ENCODE data around the gene ABCC5.

ABCC5 gene

GRCh38 chr3:183966361-183966791 lies 51.3 kb downstream of the ABCC5 start:
- Histone ChIP-seq H3K36me3 (ENCODE audit: control insufficient read depth in 1 of 2, insufficient read depth in 2 of 2, low read length in 2 of 2) (peaks cover 22 to 73% of the 10 kb centered on the region in 2 donors), H3K4me1 (ENCODE audit: control insufficient read depth in 1 of 2, insufficient read depth in 2 of 2, low read length in 2 of 2) (no peaks in the 10 kb centered on the region), H3K4me3 (ENCODE audit: low read depth in 1 of 2, low read length in 2 of 2) (no peak overlapping the region), H3K9me3 (ENCODE audit: control insufficient read depth in 1 of 2, low read length in 2 of 2) (no peaks in the 10 kb centered on the region), H3K27me3 (ENCODE audit: low read depth, low read length) (no peaks in the 10 kb centered on the region), H3K27ac (ENCODE audit: low read length) (no peak overlapping the region)

- H3K36me3 ChIP-seq (ENCODE audit: control insufficient read depth in 1 of 2, insufficient read depth in 2 of 2, low read length in 2 of 2), result peaks cover 35 to 70% of the 10 kb centered on the region in 2 donors
- H3K27ac ChIP-seq (ENCODE audit: low read length), result no peak overlapping the region
- H3K4me3 ChIP-seq (ENCODE audit: low read depth in 1 of 2, low read length in 2 of 2), result no peak overlapping the region
- H3K4me1 ChIP-seq (ENCODE audit: control insufficient read depth in 1 of 2, insufficient read depth in 2 of 2, low read length in 2 of 2), result no peaks in the 10 kb centered on the region
- no peaks in the 10 kb centered on the region for H3K27me3 ChIP-seq (ENCODE audit: low read depth, low read length)
- no peaks in the 10 kb centered on the region for H3K9me3 ChIP-seq (ENCODE audit: control insufficient read depth in 1 of 2, low read length in 2 of 2)
Observed at GRCh38 chr3:183962807-183963206, 54.9 kb downstream of the ABCC5 start.

- no peak overlapping the region for H3K27ac ChIP-seq (ENCODE audit: low read length)
- H3K36me3 ChIP-seq (ENCODE audit: control insufficient read depth in 1 of 2, insufficient read depth in 2 of 2, low read length in 2 of 2), result peaks cover 27 to 51% of the 10 kb centered on the region in 2 donors
Observed at GRCh38 chr3:183959214-183959613, 58.5 kb downstream of the ABCC5 start.

GRCh38 chr3:183958775-183959174 lies 58.9 kb downstream of the ABCC5 start:
- Histone ChIP-seq H3K36me3 (ENCODE audit: control insufficient read depth in 1 of 2, insufficient read depth in 2 of 2, low read length in 2 of 2) (peaks cover 27 to 51% of the 10 kb centered on the region in 2 donors), H3K27me3 (ENCODE audit: low read depth, low read length) (no peaks in the 10 kb centered on the region), H3K27ac (ENCODE audit: low read length) (no peak overlapping the region), H3K4me1 (ENCODE audit: control insufficient read depth in 1 of 2, insufficient read depth in 2 of 2, low read length in 2 of 2) (no peaks in the 10 kb centered on the region), H3K4me3 (ENCODE audit: low read depth in 1 of 2, low read length in 2 of 2) (no peak overlapping the region), H3K9me3 (ENCODE audit: control insufficient read depth in 1 of 2, low read length in 2 of 2) (no peaks in the 10 kb centered on the region)

More at GRCh38 chr3:183959214-183959613, 58.5 kb downstream of the ABCC5 start:
- no peaks in the 10 kb centered on the region for H3K4me1 ChIP-seq (ENCODE audit: control insufficient read depth in 1 of 2, insufficient read depth in 2 of 2, low read length in 2 of 2)
- H3K27me3 ChIP-seq (ENCODE audit: low read depth, low read length), result no peaks in the 10 kb centered on the region
- H3K9me3 ChIP-seq (ENCODE audit: control insufficient read depth in 1 of 2, low read length in 2 of 2), result no peaks in the 10 kb centered on the region
- H3K4me3 ChIP-seq (ENCODE audit: low read depth in 1 of 2, low read length in 2 of 2), result no peak overlapping the region

GRCh38 chr3:183958226-183958625 lies 59.5 kb downstream of the ABCC5 start:
- no peaks in the 10 kb centered on the region for H3K27me3 ChIP-seq (ENCODE audit: low read depth, low read length)
- H3K27ac ChIP-seq (ENCODE audit: low read length), result no peak overlapping the region
- peaks cover 27 to 51% of the 10 kb centered on the region in 2 donors for H3K36me3 ChIP-seq (ENCODE audit: control insufficient read depth in 1 of 2, insufficient read depth in 2 of 2, low read length in 2 of 2)
- no peaks in the 10 kb centered on the region for H3K9me3 ChIP-seq (ENCODE audit: control insufficient read depth in 1 of 2, low read length in 2 of 2)
- no peaks in the 10 kb centered on the region for H3K4me1 ChIP-seq (ENCODE audit: control insufficient read depth in 1 of 2, insufficient read depth in 2 of 2, low read length in 2 of 2)
- no peak overlapping the region for H3K4me3 ChIP-seq (ENCODE audit: low read depth in 1 of 2, low read length in 2 of 2)

- Histone ChIP-seq H3K27me3 (ENCODE audit: low read depth, low read length) (no peaks in the 10 kb centered on the region), H3K27ac (ENCODE audit: low read length) (no peak overlapping the region), H3K36me3 (ENCODE audit: control insufficient read depth in 1 of 2, insufficient read depth in 2 of 2, low read length in 2 of 2) (peaks cover 35 to 72% of the 10 kb centered on the region in 2 donors), H3K4me3 (ENCODE audit: low read depth in 1 of 2, low read length in 2 of 2) (no peak overlapping the region), H3K4me1 (ENCODE audit: control insufficient read depth in 1 of 2, insufficient read depth in 2 of 2, low read length in 2 of 2) (no peaks in the 10 kb centered on the region), H3K9me3 (ENCODE audit: control insufficient read depth in 1 of 2, low read length in 2 of 2) (no peaks in the 10 kb centered on the region)
Observed at GRCh38 chr3:183954875-183955274, 62.8 kb downstream of the ABCC5 start.

GRCh38 chr3:183953471-183954070 lies 64.1 kb downstream of the ABCC5 start:
- Histone ChIP-seq H3K9me3 (ENCODE audit: control insufficient read depth in 1 of 2, low read length in 2 of 2) (no peaks in the 10 kb centered on the region), H3K4me1 (ENCODE audit: control insufficient read depth in 1 of 2, insufficient read depth in 2 of 2, low read length in 2 of 2) (no peaks in the 10 kb centered on the region), H3K36me3 (ENCODE audit: control insufficient read depth in 1 of 2, insufficient read depth in 2 of 2, low read length in 2 of 2) (peaks cover 37 to 73% of the 10 kb centered on the region in 2 donors), H3K4me3 (ENCODE audit: low read depth in 1 of 2, low read length in 2 of 2) (no peak overlapping the region), H3K27ac (ENCODE audit: low read length) (no peak overlapping the region), H3K27me3 (ENCODE audit: low read depth, low read length) (no peaks in the 10 kb centered on the region)

- Histone ChIP-seq H3K9me3 (ENCODE audit: control insufficient read depth in 1 of 2, low read length in 2 of 2) (no peaks in the 10 kb centered on the region), H3K27me3 (ENCODE audit: low read depth, low read length) (no peaks in the 10 kb centered on the region), H3K27ac (ENCODE audit: low read length) (no peak overlapping the region), H3K4me3 (ENCODE audit: low read depth in 1 of 2, low read length in 2 of 2) (no peak overlapping the region), H3K36me3 (ENCODE audit: control insufficient read depth in 1 of 2, insufficient read depth in 2 of 2, low read length in 2 of 2) (peaks cover 36 to 75% of the 10 kb centered on the region in 2 donors), H3K4me1 (ENCODE audit: control insufficient read depth in 1 of 2, insufficient read depth in 2 of 2, low read length in 2 of 2) (no peaks in the 10 kb centered on the region)
Observed at GRCh38 chr3:183951459-183951858, 66.2 kb downstream of the ABCC5 start.

GRCh38 chr3:183949690-183950089 lies 68.0 kb downstream of the ABCC5 start:
- Histone ChIP-seq H3K27ac (ENCODE audit: low read length) (no peak overlapping the region), H3K4me3 (ENCODE audit: low read depth in 1 of 2, low read length in 2 of 2) (no peak overlapping the region), H3K36me3 (ENCODE audit: control insufficient read depth in 1 of 2, insufficient read depth in 2 of 2, low read length in 2 of 2) (peaks cover 42 to 86% of the 10 kb centered on the region in 2 donors), H3K4me1 (ENCODE audit: control insufficient read depth in 1 of 2, insufficient read depth in 2 of 2, low read length in 2 of 2) (no peaks in the 10 kb centered on the region), H3K27me3 (ENCODE audit: low read depth, low read length) (no peaks in the 10 kb centered on the region), H3K9me3 (ENCODE audit: control insufficient read depth in 1 of 2, low read length in 2 of 2) (no peaks in the 10 kb centered on the region)

- no peaks in the 10 kb centered on the region for H3K27me3 ChIP-seq (ENCODE audit: low read depth, low read length)
- no peaks in the 10 kb centered on the region for H3K9me3 ChIP-seq (ENCODE audit: control insufficient read depth in 1 of 2, low read length in 2 of 2)
- H3K4me3 ChIP-seq (ENCODE audit: low read depth in 1 of 2, low read length in 2 of 2), result no peak overlapping the region
- no peaks in the 10 kb centered on the region for H3K4me1 ChIP-seq (ENCODE audit: control insufficient read depth in 1 of 2, insufficient read depth in 2 of 2, low read length in 2 of 2)
- no peak overlapping the region for H3K27ac ChIP-seq (ENCODE audit: low read length)
- peaks cover 36 to 68% of the 10 kb centered on the region in 2 donors for H3K36me3 ChIP-seq (ENCODE audit: control insufficient read depth in 1 of 2, insufficient read depth in 2 of 2, low read length in 2 of 2)
Observed at GRCh38 chr3:183946037-183946436, 71.6 kb downstream of the ABCC5 start.

- Histone ChIP-seq H3K27ac (ENCODE audit: low read length) (no peak overlapping the region), H3K4me3 (ENCODE audit: low read depth in 1 of 2, low read length in 2 of 2) (no peak overlapping the region), H3K27me3 (ENCODE audit: low read depth, low read length) (no peaks in the 10 kb centered on the region), H3K36me3 (ENCODE audit: control insufficient read depth in 1 of 2, insufficient read depth in 2 of 2, low read length in 2 of 2) (peaks cover 29 to 56% of the 10 kb centered on the region in 2 donors), H3K9me3 (ENCODE audit: control insufficient read depth in 1 of 2, low read length in 2 of 2) (no peaks in the 10 kb centered on the region), H3K4me1 (ENCODE audit: control insufficient read depth in 1 of 2, insufficient read depth in 2 of 2, low read length in 2 of 2) (no peaks in the 10 kb centered on the region)
Observed at GRCh38 chr3:183944775-183945174, 72.9 kb downstream of the ABCC5 start.

- Histone ChIP-seq H3K4me3 (ENCODE audit: low read depth in 1 of 2, low read length in 2 of 2) (no peak overlapping the region), H3K36me3 (ENCODE audit: control insufficient read depth in 1 of 2, insufficient read depth in 2 of 2, low read length in 2 of 2) (peaks cover 22 to 53% of the 10 kb centered on the region in 2 donors), H3K27me3 (ENCODE audit: low read depth, low read length) (no peaks in the 10 kb centered on the region), H3K27ac (ENCODE audit: low read length) (no peak overlapping the region), H3K9me3 (ENCODE audit: control insufficient read depth in 1 of 2, low read length in 2 of 2) (no peaks in the 10 kb centered on the region), H3K4me1 (ENCODE audit: control insufficient read depth in 1 of 2, insufficient read depth in 2 of 2, low read length in 2 of 2) (no peaks in the 10 kb centered on the region)
Observed at GRCh38 chr3:183943739-183944138, 73.9 kb downstream of the ABCC5 start.

Measured in muscle layer of duodenum (tissue), 2 donors.